ENCODE results near the gene ZBTB3. TPM values are rescaled to one million over a fixed set of nuclear protein-coding genes. Genes with fewer than 3 reads are reported as not detected.

The ZBTB3 gene
- total and polyA plus RNA-seq, 2 of the 13 experiments (the other 11 are each of a cell fraction or from before 2014, with no cell fraction given), result 3.4 to 5.2 TPM

DNA sequence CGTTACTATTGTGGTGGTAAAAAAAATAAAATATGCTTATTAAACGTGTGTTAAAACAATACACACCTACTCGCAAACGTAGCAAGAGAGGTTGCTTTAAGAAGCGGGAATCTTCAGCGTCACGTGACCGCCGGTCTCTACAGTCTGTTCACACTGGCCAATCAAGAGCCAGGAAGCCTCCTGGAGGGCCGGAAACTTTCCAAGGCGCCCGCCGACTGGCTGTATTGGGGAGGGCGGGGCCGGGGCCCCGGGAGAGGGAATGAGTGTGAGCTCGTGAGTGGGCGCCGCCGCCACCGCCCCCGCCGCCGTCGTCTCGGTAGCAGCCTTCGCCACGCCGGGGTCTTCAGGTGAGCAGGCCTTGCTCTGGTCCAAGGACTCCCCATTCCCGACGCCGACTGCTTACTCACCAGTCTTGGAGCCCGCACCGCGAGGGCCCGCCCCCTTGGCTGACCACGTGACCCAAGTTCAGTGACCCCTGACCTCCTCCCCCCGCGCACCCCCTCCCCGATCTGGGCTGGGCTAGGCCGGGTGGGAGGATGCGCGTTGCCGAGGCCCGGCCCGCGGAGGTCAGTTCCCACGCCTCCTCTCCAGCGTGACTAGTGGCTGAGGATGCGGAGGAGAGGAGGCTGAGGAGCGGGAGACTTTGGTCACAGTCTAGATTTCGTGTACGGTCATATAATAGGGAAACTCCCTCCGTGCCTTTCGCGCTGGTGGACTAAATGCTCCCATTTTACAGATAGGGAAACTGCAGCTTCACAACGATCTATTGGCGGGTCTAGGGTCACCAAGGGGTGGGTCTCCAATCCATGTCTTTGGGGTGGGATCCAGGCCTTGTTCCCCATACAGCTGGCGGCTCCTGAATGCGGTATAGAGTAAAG lies 17.4 kb upstream of the ZBTB3 start, which contains the start of gene TAF6L (continued):
- TF ChIP-seq, protein P1, sequence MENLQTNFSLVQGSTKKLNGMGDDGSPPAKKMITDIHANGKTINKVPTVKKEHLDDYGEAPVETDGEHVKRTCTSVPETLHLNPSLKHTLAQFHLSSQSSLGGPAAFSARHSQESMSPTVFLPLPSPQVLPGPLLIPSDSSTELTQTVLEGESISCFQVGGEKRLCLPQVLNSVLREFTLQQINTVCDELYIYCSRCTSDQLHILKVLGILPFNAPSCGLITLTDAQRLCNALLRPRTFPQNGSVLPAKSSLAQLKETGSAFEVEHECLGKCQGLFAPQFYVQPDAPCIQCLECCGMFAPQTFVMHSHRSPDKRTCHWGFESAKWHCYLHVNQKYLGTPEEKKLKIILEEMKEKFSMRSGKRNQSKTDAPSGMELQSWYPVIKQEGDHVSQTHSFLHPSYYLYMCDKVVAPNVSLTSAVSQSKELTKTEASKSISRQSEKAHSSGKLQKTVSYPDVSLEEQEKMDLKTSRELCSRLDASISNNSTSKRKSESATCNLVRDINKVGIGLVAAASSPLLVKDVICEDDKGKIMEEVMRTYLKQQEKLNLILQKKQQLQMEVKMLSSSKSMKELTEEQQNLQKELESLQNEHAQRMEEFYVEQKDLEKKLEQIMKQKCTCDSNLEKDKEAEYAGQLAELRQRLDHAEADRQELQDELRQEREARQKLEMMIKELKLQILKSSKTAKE (CRISPR knock-in tag; IDR thresholded peaks at IDR 0.05; ENCODE audit: borderline replicate concordance), result peak; percentile 32; the same call in 1 of the 2 replicates
- TF ChIP-seq ZSCAN29 (CRISPR knock-in tag; conservative IDR thresholded peaks at IDR 0.05) (0 out of 2 replicates have a peak, but pooled peaks have one; percentile 25), GATAD1 (CRISPR knock-in tag; IDR thresholded peaks at IDR 0.05) (peak; percentile 78), ZNF501 (CRISPR knock-in tag; IDR thresholded peaks at IDR 0.05) (no peak), PLRG1 (conservative IDR thresholded peaks at IDR 0.05) (no peak)
- TF ChIP-seq, protein P2, sequence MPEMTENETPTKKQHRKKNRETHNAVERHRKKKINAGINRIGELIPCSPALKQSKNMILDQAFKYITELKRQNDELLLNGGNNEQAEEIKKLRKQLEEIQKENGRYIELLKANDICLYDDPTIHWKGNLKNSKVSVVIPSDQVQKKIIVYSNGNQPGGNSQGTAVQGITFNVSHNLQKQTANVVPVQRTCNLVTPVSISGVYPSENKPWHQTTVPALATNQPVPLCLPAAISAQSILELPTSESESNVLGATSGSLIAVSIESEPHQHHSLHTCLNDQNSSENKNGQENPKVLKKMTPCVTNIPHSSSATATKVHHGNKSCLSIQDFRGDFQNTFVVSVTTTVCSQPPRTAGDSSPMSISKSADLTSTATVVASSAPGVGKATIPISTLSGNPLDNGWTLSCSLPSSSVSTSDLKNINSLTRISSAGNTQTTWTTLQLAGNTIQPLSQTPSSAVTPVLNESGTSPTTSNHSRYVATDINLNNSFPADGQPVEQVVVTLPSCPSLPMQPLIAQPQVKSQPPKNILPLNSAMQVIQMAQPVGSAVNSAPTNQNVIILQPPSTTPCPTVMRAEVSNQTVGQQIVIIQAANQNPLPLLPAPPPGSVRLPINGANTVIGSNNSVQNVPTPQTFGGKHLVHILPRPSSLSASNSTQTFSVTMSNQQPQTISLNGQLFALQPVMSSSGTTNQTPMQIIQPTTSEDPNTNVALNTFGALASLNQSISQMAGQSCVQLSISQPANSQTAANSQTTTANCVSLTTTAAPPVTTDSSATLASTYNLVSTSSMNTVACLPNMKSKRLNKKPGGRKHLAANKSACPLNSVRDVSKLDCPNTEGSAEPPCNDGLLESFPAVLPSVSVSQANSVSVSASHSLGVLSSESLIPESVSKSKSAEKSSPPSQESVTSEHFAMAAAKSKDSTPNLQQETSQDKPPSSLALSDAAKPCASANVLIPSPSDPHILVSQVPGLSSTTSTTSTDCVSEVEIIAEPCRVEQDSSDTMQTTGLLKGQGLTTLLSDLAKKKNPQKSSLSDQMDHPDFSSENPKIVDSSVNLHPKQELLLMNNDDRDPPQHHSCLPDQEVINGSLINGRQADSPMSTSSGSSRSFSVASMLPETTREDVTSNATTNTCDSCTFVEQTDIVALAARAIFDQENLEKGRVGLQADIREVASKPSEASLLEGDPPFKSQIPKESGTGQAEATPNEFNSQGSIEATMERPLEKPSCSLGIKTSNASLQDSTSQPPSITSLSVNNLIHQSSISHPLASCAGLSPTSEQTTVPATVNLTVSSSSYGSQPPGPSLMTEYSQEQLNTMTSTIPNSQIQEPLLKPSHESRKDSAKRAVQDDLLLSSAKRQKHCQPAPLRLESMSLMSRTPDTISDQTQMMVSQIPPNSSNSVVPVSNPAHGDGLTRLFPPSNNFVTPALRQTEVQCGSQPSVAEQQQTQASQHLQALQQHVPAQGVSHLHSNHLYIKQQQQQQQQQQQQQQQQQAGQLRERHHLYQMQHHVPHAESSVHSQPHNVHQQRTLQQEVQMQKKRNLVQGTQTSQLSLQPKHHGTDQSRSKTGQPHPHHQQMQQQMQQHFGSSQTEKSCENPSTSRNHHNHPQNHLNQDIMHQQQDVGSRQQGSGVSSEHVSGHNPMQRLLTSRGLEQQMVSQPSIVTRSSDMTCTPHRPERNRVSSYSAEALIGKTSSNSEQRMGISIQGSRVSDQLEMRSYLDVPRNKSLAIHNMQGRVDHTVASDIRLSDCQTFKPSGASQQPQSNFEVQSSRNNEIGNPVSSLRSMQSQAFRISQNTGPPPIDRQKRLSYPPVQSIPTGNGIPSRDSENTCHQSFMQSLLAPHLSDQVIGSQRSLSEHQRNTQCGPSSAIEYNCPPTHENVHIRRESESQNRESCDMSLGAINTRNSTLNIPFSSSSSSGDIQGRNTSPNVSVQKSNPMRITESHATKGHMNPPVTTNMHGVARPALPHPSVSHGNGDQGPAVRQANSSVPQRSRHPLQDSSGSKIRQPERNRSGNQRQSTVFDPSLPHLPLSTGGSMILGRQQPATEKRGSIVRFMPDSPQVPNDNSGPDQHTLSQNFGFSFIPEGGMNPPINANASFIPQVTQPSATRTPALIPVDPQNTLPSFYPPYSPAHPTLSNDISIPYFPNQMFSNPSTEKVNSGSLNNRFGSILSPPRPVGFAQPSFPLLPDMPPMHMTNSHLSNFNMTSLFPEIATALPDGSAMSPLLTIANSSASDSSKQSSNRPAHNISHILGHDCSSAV (CRISPR knock-in tag; IDR thresholded peaks at IDR 0.05; ENCODE audit: borderline replicate concordance), result no peak
- TF ChIP-seq, protein P3, sequence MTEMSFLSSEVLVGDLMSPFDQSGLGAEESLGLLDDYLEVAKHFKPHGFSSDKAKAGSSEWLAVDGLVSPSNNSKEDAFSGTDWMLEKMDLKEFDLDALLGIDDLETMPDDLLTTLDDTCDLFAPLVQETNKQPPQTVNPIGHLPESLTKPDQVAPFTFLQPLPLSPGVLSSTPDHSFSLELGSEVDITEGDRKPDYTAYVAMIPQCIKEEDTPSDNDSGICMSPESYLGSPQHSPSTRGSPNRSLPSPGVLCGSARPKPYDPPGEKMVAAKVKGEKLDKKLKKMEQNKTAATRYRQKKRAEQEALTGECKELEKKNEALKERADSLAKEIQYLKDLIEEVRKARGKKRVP (CRISPR knock-in tag; IDR thresholded peaks at IDR 0.05), result 0 out of 4 replicates have a peak, but pooled peaks of 1 of the 2 experiments have one; percentile 32
- TF ChIP-seq, protein P4, sequence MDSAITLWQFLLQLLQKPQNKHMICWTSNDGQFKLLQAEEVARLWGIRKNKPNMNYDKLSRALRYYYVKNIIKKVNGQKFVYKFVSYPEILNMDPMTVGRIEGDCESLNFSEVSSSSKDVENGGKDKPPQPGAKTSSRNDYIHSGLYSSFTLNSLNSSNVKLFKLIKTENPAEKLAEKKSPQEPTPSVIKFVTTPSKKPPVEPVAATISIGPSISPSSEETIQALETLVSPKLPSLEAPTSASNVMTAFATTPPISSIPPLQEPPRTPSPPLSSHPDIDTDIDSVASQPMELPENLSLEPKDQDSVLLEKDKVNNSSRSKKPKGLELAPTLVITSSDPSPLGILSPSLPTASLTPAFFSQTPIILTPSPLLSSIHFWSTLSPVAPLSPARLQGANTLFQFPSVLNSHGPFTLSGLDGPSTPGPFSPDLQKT (CRISPR knock-in tag; IDR thresholded peaks at IDR 0.05; ENCODE audit: borderline replicate concordance), result no peak
- TF ChIP-seq, protein P5, sequence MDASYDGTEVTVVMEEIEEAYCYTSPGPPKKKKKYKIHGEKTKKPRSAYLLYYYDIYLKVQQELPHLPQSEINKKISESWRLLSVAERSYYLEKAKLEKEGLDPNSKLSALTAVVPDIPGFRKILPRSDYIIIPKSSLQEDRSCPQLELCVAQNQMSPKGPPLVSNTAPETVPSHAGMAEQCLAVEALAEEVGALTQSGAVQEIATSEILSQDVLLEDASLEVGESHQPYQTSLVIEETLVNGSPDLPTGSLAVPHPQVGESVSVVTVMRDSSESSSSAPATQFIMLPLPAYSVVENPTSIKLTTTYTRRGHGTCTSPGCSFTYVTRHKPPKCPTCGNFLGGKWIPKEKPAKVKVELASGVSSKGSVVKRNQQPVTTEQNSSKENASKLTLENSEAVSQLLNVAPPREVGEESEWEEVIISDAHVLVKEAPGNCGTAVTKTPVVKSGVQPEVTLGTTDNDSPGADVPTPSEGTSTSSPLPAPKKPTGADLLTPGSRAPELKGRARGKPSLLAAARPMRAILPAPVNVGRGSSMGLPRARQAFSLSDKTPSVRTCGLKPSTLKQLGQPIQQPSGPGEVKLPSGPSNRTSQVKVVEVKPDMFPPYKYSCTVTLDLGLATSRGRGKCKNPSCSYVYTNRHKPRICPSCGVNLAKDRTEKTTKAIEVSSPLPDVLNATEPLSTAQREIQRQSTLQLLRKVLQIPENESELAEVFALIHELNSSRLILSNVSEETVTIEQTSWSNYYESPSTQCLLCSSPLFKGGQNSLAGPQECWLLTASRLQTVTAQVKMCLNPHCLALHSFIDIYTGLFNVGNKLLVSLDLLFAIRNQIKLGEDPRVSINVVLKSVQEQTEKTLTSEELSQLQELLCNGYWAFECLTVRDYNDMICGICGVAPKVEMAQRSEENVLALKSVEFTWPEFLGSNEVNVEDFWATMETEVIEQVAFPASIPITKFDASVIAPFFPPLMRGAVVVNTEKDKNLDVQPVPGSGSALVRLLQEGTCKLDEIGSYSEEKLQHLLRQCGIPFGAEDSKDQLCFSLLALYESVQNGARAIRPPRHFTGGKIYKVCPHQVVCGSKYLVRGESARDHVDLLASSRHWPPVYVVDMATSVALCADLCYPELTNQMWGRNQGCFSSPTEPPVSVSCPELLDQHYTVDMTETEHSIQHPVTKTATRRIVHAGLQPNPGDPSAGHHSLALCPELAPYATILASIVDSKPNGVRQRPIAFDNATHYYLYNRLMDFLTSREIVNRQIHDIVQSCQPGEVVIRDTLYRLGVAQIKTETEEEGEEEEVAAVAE (CRISPR knock-in tag; IDR thresholded peaks at IDR 0.05; ENCODE audit: borderline replicate concordance), result peak; percentile 95
